ENCODE measurements around the gene LGR6.

The LGR6 gene

DNA sequence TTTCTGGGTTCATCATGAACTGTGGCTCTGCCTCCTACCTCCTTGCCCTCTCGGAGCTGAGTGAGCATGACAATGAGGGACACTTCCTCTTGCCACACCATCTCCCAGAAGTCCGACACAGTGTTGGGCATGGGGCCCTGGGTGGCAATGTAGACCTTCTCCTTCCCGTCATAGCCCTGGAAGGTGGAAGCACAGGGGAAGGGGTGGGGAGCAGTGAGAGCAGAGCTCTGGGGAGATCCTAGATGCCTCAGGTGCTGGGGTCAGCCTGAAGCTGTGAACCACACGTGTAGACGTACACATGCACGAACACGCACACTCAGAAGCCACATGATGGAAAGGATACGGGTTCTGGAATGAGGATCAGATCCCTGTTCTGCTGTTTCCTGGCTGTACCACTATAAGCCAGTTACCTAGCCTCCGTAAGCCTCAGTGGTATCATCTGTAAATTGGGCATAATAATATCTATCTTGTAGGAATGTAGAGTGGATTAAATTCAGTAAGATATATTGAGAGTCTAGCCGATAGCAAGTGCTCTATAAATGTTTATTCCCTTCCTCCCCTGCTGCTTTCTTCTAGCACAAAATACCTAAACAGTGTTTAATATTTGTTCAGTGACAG is 39.3 kb upstream of the LGR6 start:
- no peak for DNase-seq (ENCODE audit: low read depth in 2 of 2)
- no peak overlapping the region for H3K4me3 ChIP-seq (replicated peaks in 1 of 2; ENCODE audit: low read depth in 2 of 2, low read length in 2 of 2)
- TF ChIP-seq CTCF (IDR thresholded peaks at IDR 0.05; ENCODE audit: low read depth, low read length) = no peak

DNA sequence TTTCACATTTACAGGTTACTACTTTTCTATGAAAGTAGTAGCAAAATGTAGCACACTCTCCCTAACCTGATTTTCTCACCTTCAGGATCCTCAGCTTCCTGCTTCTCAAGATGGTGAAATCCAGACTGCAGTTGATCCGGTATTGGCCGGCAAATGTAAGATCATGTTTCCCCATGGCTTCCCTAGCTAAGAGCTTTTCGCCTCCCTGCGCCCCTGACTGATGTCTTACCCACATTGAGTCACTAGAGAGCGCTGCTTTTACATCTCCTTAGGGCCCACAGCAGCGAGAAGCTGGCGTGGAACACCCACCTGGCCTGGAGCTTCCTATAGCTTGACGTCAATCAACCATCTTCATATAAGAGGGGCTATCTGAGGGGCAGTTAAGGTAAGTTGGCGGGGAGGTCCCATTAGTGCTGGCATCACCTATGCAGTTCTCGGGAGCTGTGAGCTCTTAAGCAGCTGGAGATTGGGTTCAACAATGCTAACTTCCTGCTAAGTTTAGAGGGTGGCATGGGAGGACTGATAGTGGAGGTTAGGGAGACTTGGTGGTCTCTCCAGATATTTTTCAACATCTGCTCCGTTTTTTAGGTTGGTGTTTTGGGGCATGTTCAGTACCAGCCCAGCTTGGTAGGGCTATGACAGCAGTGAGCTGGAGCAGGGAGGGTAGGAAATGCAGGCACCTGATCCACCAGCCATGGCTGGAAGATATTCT is 38.7 kb upstream of the LGR6 start:
- H3K4me3 ChIP-seq (replicated peaks in 1 of 2; ENCODE audit: low read depth in 2 of 2, low read length in 2 of 2) = no peak overlapping the region
- peak; percentile 69 to 80 for DNase-seq (ENCODE audit: low read depth in 2 of 2)
- TF ChIP-seq CTCF (IDR thresholded peaks at IDR 0.05; ENCODE audit: low read depth, low read length) = peak; percentile 55

DNA sequence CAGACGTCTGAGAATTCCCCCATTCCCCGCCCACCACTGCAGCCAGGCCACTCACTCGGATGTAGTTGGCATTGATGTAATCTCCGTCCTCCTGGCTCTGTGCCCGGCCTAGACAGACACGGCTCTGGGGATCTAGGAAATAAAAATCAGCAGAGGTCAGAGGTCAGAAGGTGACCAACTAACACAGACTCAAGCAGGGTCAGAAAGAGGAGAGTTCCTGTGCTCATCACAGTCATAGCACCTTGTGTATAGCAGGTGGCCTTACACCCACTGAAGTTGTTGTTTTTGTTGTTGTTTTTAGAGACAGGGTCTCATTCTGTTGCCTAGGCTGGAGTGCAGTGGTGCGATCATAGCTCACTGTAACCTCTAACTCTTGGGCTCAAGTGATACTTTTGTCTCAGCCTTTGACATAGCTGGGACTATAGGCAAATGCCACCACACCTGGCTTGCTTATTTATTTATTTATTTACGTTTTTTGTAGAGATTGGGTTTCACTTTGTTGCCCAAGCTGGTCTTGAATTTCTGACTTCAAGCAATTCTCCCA is 38.0 kb upstream of the LGR6 start:
- no peak for TF ChIP-seq CTCF (IDR thresholded peaks at IDR 0.05; ENCODE audit: low read depth, low read length)
- H3K4me3 ChIP-seq (replicated peaks in 1 of 2; ENCODE audit: low read depth in 2 of 2, low read length in 2 of 2) = no peak overlapping the region
- peak; percentile 16 to 31 for DNase-seq (ENCODE audit: low read depth in 2 of 2)

DNA sequence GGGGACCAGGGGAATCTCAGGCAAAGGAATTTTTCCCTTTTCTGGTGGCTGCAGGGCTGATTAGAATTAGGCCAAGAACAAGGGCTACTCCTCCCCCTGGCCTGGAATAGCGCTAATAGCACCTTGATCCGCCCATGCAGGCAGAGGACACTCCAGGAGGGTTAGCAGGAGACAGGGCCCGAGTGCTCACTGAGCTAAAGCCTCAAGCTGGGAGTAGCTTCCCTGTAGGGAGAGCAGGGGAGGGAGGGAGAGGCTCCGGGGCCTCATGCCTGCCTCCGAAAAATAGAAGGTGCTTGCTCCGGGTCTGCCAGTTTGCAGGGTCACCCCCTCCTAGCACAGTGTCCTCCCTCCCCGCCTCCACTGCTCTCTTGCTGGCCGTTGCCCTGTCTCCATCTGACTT is 37.0 kb upstream of the LGR6 start:
- TF ChIP-seq CTCF (IDR thresholded peaks at IDR 0.05; ENCODE audit: low read depth, low read length) = no peak
- no peak for DNase-seq (ENCODE audit: low read depth in 2 of 2)
- no peak overlapping the region for H3K4me3 ChIP-seq (replicated peaks in 1 of 2; ENCODE audit: low read depth in 2 of 2, low read length in 2 of 2)

DNA sequence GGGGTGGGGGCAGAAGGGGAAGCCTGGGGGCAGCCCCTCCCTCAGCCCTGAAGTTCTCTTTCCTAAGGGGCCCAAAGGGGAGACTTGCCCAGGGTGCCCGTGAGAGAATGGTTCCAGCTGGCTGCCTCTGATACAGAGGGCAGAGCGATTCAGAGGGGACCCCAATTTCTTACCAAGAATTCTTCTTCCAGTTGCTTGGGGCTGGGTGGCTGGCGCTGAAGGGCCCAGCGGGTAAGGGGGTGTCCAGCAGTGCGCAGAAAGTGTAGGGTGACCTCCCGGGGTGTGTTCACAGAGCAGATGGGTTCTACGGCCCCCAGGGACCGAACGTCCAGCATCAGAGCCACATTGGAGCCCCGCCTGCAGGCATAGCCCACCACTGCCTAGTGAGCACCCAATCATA is 35.7 kb upstream of the LGR6 start:
- no peak overlapping the region for H3K4me3 ChIP-seq (replicated peaks in 1 of 2; ENCODE audit: low read depth in 2 of 2, low read length in 2 of 2)
- no peak for TF ChIP-seq CTCF (IDR thresholded peaks at IDR 0.05; ENCODE audit: low read depth, low read length)
- no peak for DNase-seq (ENCODE audit: low read depth in 2 of 2)

DNA sequence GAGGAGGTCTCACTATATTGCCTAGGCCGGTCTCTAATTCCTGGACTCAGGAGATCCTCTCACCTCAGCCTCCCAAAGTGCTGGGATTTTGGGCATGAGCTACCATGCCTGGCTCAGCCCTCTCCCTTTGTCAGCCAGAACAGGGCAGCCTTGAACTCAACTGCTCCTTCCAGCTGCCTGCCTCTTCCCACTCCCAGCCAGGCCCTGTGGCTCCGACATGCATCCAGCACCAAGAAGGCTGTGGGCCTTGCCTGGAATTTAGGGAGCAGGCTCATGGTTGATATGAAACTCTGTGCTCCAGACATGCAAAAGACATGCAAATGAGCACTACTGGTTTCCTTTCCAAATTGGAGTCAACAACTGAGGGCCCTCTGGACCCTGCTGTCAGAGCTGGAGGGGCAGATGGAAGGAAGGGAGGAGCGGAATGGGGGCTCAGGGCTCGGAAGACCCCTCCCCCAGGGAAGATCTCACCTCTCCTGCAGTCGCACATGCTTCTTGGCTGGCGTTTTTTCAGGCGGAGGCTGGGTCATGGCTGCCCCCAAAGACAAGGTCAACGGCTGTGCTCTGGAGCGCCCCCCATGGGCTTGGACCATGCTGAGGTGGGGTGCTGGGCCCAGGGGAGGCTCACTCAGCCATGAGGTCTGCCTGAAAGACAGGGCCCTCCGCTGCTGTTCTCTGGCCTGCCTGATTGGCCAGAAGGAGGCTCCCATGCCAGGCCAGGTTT is 34.6 kb upstream of the LGR6 start:
- no peak for DNase-seq (ENCODE audit: low read depth in 2 of 2)
- no peak for TF ChIP-seq CTCF (IDR thresholded peaks at IDR 0.05; ENCODE audit: low read depth, low read length)
- no peak overlapping the region for H3K4me3 ChIP-seq (replicated peaks in 1 of 2; ENCODE audit: low read depth in 2 of 2, low read length in 2 of 2)
